HEK293 (cell line): Measurements from ENCODE around the gene TERC.
A peak's percentile ranks its signal among the peaks of the same experiment; 100 is the strongest.

ENCODE experiments used
- GLI2 ChIP-seq: fragments of 450-650 bp; formaldehyde crosslinking; IDR thresholded peaks from 2 replicates; pipeline ENCODE4; 2017; ENCODE audit warnings: missing biosample characterization, missing genetic modification characterization, low read depth, borderline replicate concordance
- GLIS1 ChIP-seq: fragments of 450-650 bp; formaldehyde crosslinking; IDR thresholded peaks from 2 replicates; pipeline ENCODE4 v1.5.1; 2016; ENCODE audit warnings: missing biosample characterization, missing genetic modification characterization
- GLIS2 ChIP-seq: fragments of 450-650 bp; formaldehyde crosslinking; IDR thresholded peaks from 2 replicates; pipeline ENCODE4 v1.5.1; 2016; ENCODE audit warnings: missing biosample characterization, missing genetic modification characterization
- HOXA7 ChIP-seq: sonication (generic); formaldehyde crosslinking; IDR thresholded peaks from 2 replicates; pipeline ENCODE4 v1.8.1; 2022; ENCODE audit warnings: missing genetic modification reagents, borderline replicate concordance
- IKZF3 ChIP-seq: fragments of 450-650 bp; IDR thresholded peaks from 2 replicates; pipeline ENCODE4 v1.5.0; 2018; ENCODE audit warnings: missing biosample characterization, mild to moderate bottlenecking, missing genetic modification characterization, moderate library complexity
- KLF10 ChIP-seq: fragments of 450-650 bp; IDR thresholded peaks from 2 replicates; pipeline ENCODE4 v1.5.1; 2018; ENCODE audit warnings: missing biosample characterization, mild to moderate bottlenecking, missing genetic modification characterization
- MZF1 ChIP-seq: fragments of 450-650 bp; formaldehyde crosslinking; IDR thresholded peaks from 2 replicates; pipeline ENCODE4 v1.5.1; 2017; ENCODE audit warnings: missing biosample characterization, missing genetic modification characterization, borderline replicate concordance
- OVOL3 ChIP-seq: fragments of 450-650 bp; formaldehyde crosslinking; IDR thresholded peaks from 2 replicates; pipeline ENCODE4 v1.5.1; 2016; ENCODE audit warnings: missing biosample characterization, missing genetic modification characterization
- SP7 ChIP-seq: fragments of 450-650 bp; formaldehyde crosslinking; IDR thresholded peaks from 2 replicates; pipeline ENCODE4 v1.5.1; 2016; ENCODE audit warnings: missing biosample characterization, missing genetic modification characterization
- TCF7L2 ChIP-seq: IDR thresholded peaks from 2 replicates; pipeline ENCODE4 v1.6.1; 2011; ENCODE audit warnings: low read depth, mild to moderate bottlenecking, inconsistent platforms, low read length, moderate library complexity, borderline replicate concordance
- ZBTB1 ChIP-seq: fragments of 450-650 bp; formaldehyde crosslinking; IDR thresholded peaks from 2 replicates; pipeline ENCODE4 v1.5.1; 2016; ENCODE audit warnings: missing biosample characterization, missing genetic modification characterization
- ZBTB17 ChIP-seq: fragments of 450-650 bp; formaldehyde crosslinking; IDR thresholded peaks from 2 replicates; pipeline ENCODE4 v1.5.1; 2016; ENCODE audit warnings: missing biosample characterization, missing genetic modification characterization
- ZBTB48 ChIP-seq: fragments of 450-650 bp; formaldehyde crosslinking; IDR thresholded peaks from 2 replicates; pipeline ENCODE4 v1.5.1; 2016; ENCODE audit warnings: missing biosample characterization, missing genetic modification characterization
- ZNF114 ChIP-seq: fragments of 450-650 bp; formaldehyde crosslinking; IDR thresholded peaks from 2 replicates; pipeline ENCODE4 v1.5.0; 2017; ENCODE audit warnings: missing biosample characterization, missing genetic modification characterization
- ZNF157 ChIP-seq: fragments of 450-650 bp; formaldehyde crosslinking; IDR thresholded peaks from 2 replicates; pipeline ENCODE4 v1.5.1; 2016; ENCODE audit warnings: missing biosample characterization, missing genetic modification characterization
- ZNF266 ChIP-seq: fragments of 450-650 bp; formaldehyde crosslinking; IDR thresholded peaks from 2 replicates; pipeline ENCODE4 v1.5.1; 2016; ENCODE audit warnings: missing biosample characterization, missing genetic modification characterization, low read depth
- ZNF311 ChIP-seq: fragments of 450-650 bp; formaldehyde crosslinking; IDR thresholded peaks from 2 replicates; pipeline ENCODE4 v1.5.1; 2017; ENCODE audit warnings: missing biosample characterization, missing genetic modification characterization, borderline replicate concordance
- ZNF433 ChIP-seq: fragments of 450-650 bp; formaldehyde crosslinking; IDR thresholded peaks from 2 replicates; pipeline ENCODE4 v1.5.1; 2016; ENCODE audit warnings: missing biosample characterization, missing genetic modification characterization, low read depth
- ZNF585B ChIP-seq: fragments of 450-650 bp; formaldehyde crosslinking; IDR thresholded peaks from 2 replicates; pipeline ENCODE4 v1.5.1; 2016; ENCODE audit warnings: missing biosample characterization, missing genetic modification characterization
- ZNF629 ChIP-seq: fragments of 450-650 bp; formaldehyde crosslinking; IDR thresholded peaks from 2 replicates; pipeline ENCODE4 v1.5.1; 2017; ENCODE audit warnings: missing biosample characterization, missing genetic modification characterization
- ZNF747 ChIP-seq: fragments of 450-650 bp; formaldehyde crosslinking; IDR thresholded peaks from 2 replicates; pipeline ENCODE4 v1.5.1; 2016; ENCODE audit warnings: missing biosample characterization, missing genetic modification characterization
- ZNF76 ChIP-seq: fragments of 450-650 bp; formaldehyde crosslinking; IDR thresholded peaks from 2 replicates; pipeline ENCODE4; 2016; ENCODE audit warnings: low read depth, missing biosample characterization, missing genetic modification characterization, borderline replicate concordance
- ZNF792 ChIP-seq: fragments of 450-650 bp; formaldehyde crosslinking; IDR thresholded peaks from 2 replicates; pipeline ENCODE4 v1.5.1; 2016; ENCODE audit warnings: missing biosample characterization, missing genetic modification characterization
- TF ChIP-seq, protein P1 (sequence below): fragments of 450-650 bp; formaldehyde crosslinking; IDR thresholded peaks from 2 replicates; pipeline ENCODE4 v1.5.1; 2016; ENCODE audit warnings: missing biosample characterization, missing genetic modification characterization
- TF ChIP-seq, protein P2 (sequence below): fragments of 450-650 bp; formaldehyde crosslinking; IDR thresholded peaks from 2 replicates; pipeline ENCODE4; 2016; ENCODE audit warnings: missing biosample characterization, missing genetic modification characterization
- TF ChIP-seq, protein P3 (sequence below): fragments of 450-650 bp; formaldehyde crosslinking; IDR thresholded peaks from 2 replicates; pipeline ENCODE4 v1.5.1; 2016; ENCODE audit warnings: missing biosample characterization, missing genetic modification characterization
- TF ChIP-seq, protein P4 (sequence below): fragments of 450-650 bp; formaldehyde crosslinking; IDR thresholded peaks from 2 replicates; pipeline ENCODE4 v1.5.1; 2016; ENCODE audit warnings: missing biosample characterization, missing genetic modification characterization
- TF ChIP-seq, protein P5 (sequence below): fragments of 450-650 bp; formaldehyde crosslinking; IDR thresholded peaks from 2 replicates; pipeline ENCODE4 v1.5.1; 2016; ENCODE audit warnings: missing biosample characterization, missing genetic modification characterization, low read depth
- TF ChIP-seq, protein P6 (sequence below): fragments of 450-650 bp; formaldehyde crosslinking; optimal IDR thresholded peaks from 2 replicates; pipeline ENCODE3; 2016; ENCODE audit warnings: missing biosample characterization, mild to moderate bottlenecking, missing genetic modification characterization

Gene TERC

DNA sequence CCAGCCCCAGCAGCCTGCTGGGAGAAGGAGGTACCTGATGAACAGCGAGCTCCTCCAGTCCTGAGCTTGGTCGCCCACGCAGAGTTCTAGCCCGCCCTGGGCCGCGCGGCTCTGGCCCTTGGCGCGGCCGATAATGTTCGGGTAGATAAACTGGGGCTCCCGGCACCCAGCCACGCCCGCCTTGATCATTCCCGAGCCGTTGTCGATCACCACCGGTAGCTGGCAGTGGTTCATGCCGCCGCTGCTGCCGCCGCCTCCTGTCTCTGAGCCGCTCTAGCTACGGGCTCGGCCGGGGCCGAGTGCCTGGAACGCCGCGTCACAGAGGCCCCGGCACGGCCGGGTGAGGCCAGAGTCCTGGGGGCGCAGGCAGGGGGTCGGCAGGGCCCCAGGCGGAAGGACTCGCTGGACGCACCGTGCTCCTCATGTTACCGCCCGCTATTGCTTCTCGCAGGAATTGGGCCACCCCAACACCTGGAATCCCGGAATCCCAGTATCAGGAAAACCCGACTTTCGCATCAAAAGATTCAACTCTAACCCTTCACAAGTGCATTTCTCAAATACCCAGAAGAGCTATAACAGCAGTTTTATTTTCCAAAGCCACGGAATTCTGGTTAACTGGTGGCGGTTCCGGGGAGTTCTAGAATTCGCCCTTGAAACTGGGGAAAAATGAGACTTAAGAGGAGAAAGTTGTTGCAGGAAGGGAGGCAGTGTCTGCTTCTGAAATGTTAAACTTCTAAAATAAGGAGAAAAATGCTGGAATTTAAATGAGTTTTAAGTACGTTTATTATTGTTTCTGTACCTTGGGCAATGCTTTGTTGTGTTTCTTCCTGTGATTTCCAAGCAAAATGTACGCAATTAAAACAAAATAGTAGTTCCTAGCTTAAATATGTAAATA, 4.7 kb upstream of the TERC start, which contains the start of gene ACTRT3 (continued):
- TF ChIP-seq, protein P1, sequence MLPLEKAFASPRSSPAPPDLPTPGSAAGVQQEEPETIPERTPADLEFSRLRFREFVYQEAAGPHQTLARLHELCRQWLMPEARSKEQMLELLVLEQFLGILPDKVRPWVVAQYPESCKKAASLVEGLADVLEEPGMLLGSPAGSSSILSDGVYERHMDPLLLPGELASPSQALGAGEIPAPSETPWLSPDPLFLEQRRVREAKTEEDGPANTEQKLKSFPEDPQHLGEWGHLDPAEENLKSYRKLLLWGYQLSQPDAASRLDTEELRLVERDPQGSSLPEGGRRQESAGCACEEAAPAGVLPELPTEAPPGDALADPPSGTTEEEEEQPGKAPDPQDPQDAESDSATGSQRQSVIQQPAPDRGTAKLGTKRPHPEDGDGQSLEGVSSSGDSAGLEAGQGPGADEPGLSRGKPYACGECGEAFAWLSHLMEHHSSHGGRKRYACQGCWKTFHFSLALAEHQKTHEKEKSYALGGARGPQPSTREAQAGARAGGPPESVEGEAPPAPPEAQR (tag by site-specific recombination), result no peak
- TF ChIP-seq, protein P2, sequence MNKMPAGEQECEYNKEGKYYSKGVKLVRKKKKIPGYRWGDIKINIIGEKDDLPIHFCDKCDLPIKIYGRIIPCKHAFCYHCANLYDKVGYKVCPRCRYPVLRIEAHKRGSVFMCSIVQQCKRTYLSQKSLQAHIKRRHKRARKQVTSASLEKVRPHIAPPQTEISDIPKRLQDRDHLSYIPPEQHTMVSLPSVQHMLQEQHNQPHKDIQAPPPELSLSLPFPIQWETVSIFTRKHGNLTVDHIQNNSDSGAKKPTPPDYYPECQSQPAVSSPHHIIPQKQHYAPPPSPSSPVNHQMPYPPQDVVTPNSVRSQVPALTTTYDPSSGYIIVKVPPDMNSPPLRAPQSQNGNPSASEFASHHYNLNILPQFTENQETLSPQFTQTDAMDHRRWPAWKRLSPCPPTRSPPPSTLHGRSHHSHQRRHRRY (tag by site-specific recombination), result no peak
- no peak for TF ChIP-seq ZBTB48
- no peak for TF ChIP-seq ZNF157
- TF ChIP-seq ZBTB17 (tag by site-specific recombination), result peak; percentile 85
- no peak for TF ChIP-seq ZNF114 (tag by site-specific recombination)
- TF ChIP-seq, protein P3, sequence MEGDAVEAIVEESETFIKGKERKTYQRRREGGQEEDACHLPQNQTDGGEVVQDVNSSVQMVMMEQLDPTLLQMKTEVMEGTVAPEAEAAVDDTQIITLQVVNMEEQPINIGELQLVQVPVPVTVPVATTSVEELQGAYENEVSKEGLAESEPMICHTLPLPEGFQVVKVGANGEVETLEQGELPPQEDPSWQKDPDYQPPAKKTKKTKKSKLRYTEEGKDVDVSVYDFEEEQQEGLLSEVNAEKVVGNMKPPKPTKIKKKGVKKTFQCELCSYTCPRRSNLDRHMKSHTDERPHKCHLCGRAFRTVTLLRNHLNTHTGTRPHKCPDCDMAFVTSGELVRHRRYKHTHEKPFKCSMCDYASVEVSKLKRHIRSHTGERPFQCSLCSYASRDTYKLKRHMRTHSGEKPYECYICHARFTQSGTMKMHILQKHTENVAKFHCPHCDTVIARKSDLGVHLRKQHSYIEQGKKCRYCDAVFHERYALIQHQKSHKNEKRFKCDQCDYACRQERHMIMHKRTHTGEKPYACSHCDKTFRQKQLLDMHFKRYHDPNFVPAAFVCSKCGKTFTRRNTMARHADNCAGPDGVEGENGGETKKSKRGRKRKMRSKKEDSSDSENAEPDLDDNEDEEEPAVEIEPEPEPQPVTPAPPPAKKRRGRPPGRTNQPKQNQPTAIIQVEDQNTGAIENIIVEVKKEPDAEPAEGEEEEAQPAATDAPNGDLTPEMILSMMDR (tag by site-specific recombination), result peak; percentile 42
- no peak; the same call in 1 of the 2 replicates for TF ChIP-seq KLF10 (tag by site-specific recombination)
- peak; percentile 54; the same call in 1 of the 2 replicates for TF ChIP-seq ZNF76
- no peak for TF ChIP-seq HOXA7
- peak; percentile 43; the same call in 1 of the 2 replicates for TF ChIP-seq SP7 (tag by site-specific recombination)
- TF ChIP-seq TCF7L2, result no peak
- TF ChIP-seq ZNF585B, result no peak
- TF ChIP-seq GLIS2 (tag by site-specific recombination), result peak; percentile 98
- TF ChIP-seq, protein P4, sequence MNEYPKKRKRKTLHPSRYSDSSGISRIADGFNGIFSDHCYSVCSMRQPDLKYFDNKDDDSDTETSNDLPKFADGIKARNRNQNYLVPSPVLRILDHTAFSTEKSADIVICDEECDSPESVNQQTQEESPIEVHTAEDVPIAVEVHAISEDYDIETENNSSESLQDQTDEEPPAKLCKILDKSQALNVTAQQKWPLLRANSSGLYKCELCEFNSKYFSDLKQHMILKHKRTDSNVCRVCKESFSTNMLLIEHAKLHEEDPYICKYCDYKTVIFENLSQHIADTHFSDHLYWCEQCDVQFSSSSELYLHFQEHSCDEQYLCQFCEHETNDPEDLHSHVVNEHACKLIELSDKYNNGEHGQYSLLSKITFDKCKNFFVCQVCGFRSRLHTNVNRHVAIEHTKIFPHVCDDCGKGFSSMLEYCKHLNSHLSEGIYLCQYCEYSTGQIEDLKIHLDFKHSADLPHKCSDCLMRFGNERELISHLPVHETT (tag by site-specific recombination), result no peak
- TF ChIP-seq ZNF747 (tag by site-specific recombination), result no peak
- peak; percentile 50; the same call in 1 of the 2 replicates for TF ChIP-seq ZNF629
- TF ChIP-seq ZNF311 (tag by site-specific recombination), result no peak
- no peak for TF ChIP-seq ZNF792 (tag by site-specific recombination)
- TF ChIP-seq OVOL3 (tag by site-specific recombination), result no peak
- TF ChIP-seq GLIS1 (tag by site-specific recombination), result peak; percentile 89
- no peak for TF ChIP-seq GLI2 (tag by site-specific recombination)
- TF ChIP-seq, protein P5, sequence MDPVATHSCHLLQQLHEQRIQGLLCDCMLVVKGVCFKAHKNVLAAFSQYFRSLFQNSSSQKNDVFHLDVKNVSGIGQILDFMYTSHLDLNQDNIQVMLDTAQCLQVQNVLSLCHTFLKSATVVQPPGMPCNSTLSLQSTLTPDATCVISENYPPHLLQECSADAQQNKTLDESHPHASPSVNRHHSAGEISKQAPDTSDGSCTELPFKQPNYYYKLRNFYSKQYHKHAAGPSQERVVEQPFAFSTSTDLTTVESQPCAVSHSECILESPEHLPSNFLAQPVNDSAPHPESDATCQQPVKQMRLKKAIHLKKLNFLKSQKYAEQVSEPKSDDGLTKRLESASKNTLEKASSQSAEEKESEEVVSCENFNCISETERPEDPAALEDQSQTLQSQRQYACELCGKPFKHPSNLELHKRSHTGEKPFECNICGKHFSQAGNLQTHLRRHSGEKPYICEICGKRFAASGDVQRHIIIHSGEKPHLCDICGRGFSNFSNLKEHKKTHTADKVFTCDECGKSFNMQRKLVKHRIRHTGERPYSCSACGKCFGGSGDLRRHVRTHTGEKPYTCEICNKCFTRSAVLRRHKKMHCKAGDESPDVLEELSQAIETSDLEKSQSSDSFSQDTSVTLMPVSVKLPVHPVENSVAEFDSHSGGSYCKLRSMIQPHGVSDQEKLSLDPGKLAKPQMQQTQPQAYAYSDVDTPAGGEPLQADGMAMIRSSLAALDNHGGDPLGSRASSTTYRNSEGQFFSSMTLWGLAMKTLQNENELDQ (tag by site-specific recombination), result no peak
- TF ChIP-seq ZNF266, result no peak
- TF ChIP-seq, protein P6, sequence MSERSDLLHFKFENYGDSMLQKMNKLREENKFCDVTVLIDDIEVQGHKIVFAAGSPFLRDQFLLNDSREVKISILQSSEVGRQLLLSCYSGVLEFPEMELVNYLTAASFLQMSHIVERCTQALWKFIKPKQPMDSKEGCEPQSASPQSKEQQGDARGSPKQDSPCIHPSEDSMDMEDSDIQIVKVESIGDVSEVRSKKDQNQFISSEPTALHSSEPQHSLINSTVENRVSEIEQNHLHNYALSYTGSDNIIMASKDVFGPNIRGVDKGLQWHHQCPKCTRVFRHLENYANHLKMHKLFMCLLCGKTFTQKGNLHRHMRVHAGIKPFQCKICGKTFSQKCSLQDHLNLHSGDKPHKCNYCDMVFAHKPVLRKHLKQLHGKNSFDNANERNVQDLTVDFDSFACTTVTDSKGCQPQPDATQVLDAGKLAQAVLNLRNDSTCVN (tag by site-specific recombination), result peak; percentile 72
- TF ChIP-seq ZNF433 (tag by site-specific recombination), result no peak
- TF ChIP-seq MZF1 (tag by site-specific recombination), result no peak
- no peak for TF ChIP-seq ZBTB1 (tag by site-specific recombination)
- peak; percentile 89 for TF ChIP-seq IKZF3 (tag by site-specific recombination)
